Cardiac fibroblast (primary cell): ENCODE results near the gene MX2.

Experiments
- DNase-seq, 2 donors: peaks; one replicate each; pipeline versions ENCODE4 v3.0.0 to v3.0.0-alpha.2; 2010; ENCODE audit warnings: low read depth in 2 of 2
- H3K4me3 ChIP-seq, 2 donors: replicated peaks in 1 of 2; 1 replicate in 1 of 2; 2 replicates in 1 of 2; pipeline ENCODE4 v1.5.1; 2011; ENCODE audit warnings: low read depth in 2 of 2, low read length in 2 of 2, mild to moderate bottlenecking in 2 of 2, moderate library complexity in 1 of 2
- TF ChIP-seq, protein P1 (sequence below): IDR thresholded peaks from one replicate; pipeline ENCODE4 v1.5.1; 2011; ENCODE audit warnings: low read depth, mild to moderate bottlenecking, low read length, inconsistent platforms

The MX2 gene

GRCh38 chr21:41318218-41318617 is 43.6 kb upstream of the MX2 start:
- TF ChIP-seq, protein P1, sequence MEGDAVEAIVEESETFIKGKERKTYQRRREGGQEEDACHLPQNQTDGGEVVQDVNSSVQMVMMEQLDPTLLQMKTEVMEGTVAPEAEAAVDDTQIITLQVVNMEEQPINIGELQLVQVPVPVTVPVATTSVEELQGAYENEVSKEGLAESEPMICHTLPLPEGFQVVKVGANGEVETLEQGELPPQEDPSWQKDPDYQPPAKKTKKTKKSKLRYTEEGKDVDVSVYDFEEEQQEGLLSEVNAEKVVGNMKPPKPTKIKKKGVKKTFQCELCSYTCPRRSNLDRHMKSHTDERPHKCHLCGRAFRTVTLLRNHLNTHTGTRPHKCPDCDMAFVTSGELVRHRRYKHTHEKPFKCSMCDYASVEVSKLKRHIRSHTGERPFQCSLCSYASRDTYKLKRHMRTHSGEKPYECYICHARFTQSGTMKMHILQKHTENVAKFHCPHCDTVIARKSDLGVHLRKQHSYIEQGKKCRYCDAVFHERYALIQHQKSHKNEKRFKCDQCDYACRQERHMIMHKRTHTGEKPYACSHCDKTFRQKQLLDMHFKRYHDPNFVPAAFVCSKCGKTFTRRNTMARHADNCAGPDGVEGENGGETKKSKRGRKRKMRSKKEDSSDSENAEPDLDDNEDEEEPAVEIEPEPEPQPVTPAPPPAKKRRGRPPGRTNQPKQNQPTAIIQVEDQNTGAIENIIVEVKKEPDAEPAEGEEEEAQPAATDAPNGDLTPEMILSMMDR = no peak
- H3K4me3 ChIP-seq = no peak overlapping the region

GRCh38 chr21:41319273-41319672 is 42.6 kb upstream of the MX2 start:
- H3K4me3 ChIP-seq = no peak overlapping the region
- DNase-seq = no peak
- TF ChIP-seq, protein P1 = no peak

More at GRCh38 chr21:41318218-41318617, 43.6 kb upstream of the MX2 start:
- DNase-seq = no peak

- H3K4me3 ChIP-seq = no peak overlapping the region
- DNase-seq = no peak
- TF ChIP-seq, protein P1 = no peak
Observed at GRCh38 chr21:41321211-41321907, 40.5 kb upstream of the MX2 start.

GRCh38 chr21:41321908-41322495 is 39.8 kb upstream of the MX2 start:
- DNase-seq = no peak
- H3K4me3 ChIP-seq = no peak overlapping the region
- TF ChIP-seq, protein P1 = no peak

DNA sequence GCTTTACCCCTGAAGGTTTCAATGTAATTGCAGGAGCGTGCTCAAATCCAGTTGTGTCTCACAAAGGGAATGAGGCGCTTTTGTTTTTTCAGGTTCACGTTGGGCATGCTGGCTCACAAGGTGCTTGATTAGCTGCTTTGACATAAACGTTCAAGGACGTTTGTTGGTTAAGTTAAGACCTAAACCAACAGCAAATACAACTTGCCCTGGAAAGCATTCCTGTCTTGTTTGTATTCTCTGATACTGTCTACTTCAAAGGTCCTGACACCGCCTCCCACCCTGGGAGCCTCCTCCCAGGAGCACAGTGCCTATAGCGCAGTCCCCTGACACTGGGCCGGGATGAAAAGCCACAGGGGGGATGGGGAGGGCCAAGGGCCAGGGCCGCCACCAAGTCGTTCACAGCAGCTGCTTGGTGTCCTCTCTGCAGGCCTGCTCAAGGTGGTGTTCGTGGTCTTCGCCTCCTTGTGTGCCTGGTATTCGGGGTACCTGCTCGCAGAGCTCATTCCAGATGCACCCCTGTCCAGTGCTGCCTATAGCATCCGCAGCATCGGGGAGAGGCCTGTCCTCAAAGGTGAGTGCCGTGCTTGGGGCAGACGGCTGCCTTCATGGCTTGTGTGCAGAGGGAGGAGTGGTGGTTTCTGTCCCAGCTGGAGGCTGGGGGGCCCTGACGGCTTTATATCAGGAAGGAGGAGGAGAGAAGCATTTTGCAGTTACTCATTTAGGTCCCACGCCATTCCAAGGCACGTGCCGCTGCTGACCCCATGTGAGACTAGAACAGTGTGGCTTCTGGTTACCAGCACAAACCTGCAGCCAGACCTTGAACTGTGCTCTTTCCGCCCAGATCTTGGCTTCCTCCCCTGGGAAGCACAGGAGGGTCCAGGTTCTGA is 39.1 kb upstream of the MX2 start:
- no peak for DNase-seq
- TF ChIP-seq, protein P1 = no peak
- no peak overlapping the region for H3K4me3 ChIP-seq

GRCh38 chr21:41325138-41325912 is 36.5 kb upstream of the MX2 start:
- DNase-seq = no peak
- H3K4me3 ChIP-seq = no peak overlapping the region
- TF ChIP-seq, protein P1 = no peak
